IMR-90 (cell line): ENCODE data around the gene ARSA. TPM values are rescaled to one million over a fixed set of nuclear protein-coding genes. Genes with fewer than 3 reads are reported as not detected.

Experiments used
- ATAC-seq: fragments of 200-7000 bp; cut with Tn5 transposase; 2 replicates; pipeline ENCODE4 v1.9.1; 2020; ENCODE audit warnings: low read depth, mild to moderate bottlenecking, moderate library complexity
- BruUV-seq: library from RNA; stranded (reverse); fragments of 400-500 nt; replicated peaks from 2 replicates; lab custom pipeline; 2021; lab: Mats Ljungman, UMichigan
- CTCF ChIA-PET: fragments of 300-600 bp; formaldehyde crosslinking; extraction: SDS; loops from one replicate; lab custom pipeline; 2021; ENCODE audit warnings: antibody characterized with exemption; lab: Yijun Ruan, JAX
- POLR2A ChIA-PET: fragments of 300-600 bp; sonication (Branson Sonifier 250); formaldehyde crosslinking; loops from one replicate; lab custom pipeline; 2022; ENCODE audit warnings: antibody characterized with exemption; ENCODE audit not compliant: unreplicated experiment; lab: Charles Lee
- DNase-seq: peaks from one replicate; pipeline ENCODE4 v3.0.0; 2013
- H2AFZ ChIP-seq: replicated peaks from 2 replicates; pipeline ENCODE3; 2013; ENCODE audit warnings: low read length, mild to moderate bottlenecking; ENCODE audit not compliant: poor library complexity
- H2AK5ac ChIP-seq: 2 replicates; pipeline ENCODE4 v1.6.1; 2013; ENCODE audit warnings: low read depth, low read length, inconsistent platforms
- H2AK9ac ChIP-seq: replicated peaks from 2 replicates; pipeline ENCODE3; 2013; ENCODE audit warnings: mild to moderate bottlenecking, low read depth, low read length, moderate library complexity; ENCODE audit not compliant: poor library complexity
- H2BK120ac ChIP-seq: 2 replicates; pipeline ENCODE4 v1.6.1; 2013; ENCODE audit warnings: low read depth, low read length, inconsistent platforms
- H2BK15ac ChIP-seq: 3 replicates; pipeline ENCODE4 v1.6.1; 2013; ENCODE audit warnings: low read depth, low read length, inconsistent platforms
- H2BK20ac ChIP-seq: 2 replicates; pipeline ENCODE4 v1.6.1; 2013; ENCODE audit warnings: low read depth, mild to moderate bottlenecking, inconsistent platforms, low read length, moderate library complexity
- H2BK5ac ChIP-seq: 2 replicates; pipeline ENCODE4 v1.6.1; 2013; ENCODE audit warnings: mild to moderate bottlenecking, low read depth, low read length, inconsistent platforms; ENCODE audit not compliant: poor library complexity, severe bottlenecking
- H3K14ac ChIP-seq: replicated peaks from 2 replicates; pipeline ENCODE4 v1.6.1; 2013; ENCODE audit warnings: low read depth, low read length, inconsistent platforms
- H3K18ac ChIP-seq: 2 replicates; pipeline ENCODE4 v1.6.1; 2013; ENCODE audit warnings: low read depth, low read length, control low read depth
- H3K23ac ChIP-seq: 2 replicates; pipeline ENCODE4 v1.6.1; 2013; ENCODE audit warnings: low read depth, low read length, inconsistent platforms
- H3K27ac ChIP-seq: 2 replicates; pipeline ENCODE4 v1.5.1; 2013; ENCODE audit warnings: mild to moderate bottlenecking, control low read depth, low read length; ENCODE audit not compliant: insufficient read depth
- H3K27me3 ChIP-seq: 2 replicates; pipeline ENCODE4 v1.6.1; 2013; ENCODE audit warnings: low read length; ENCODE audit not compliant: control insufficient read depth, insufficient read depth
- H3K36me3 ChIP-seq: 2 replicates; pipeline ENCODE4 v1.6.1; 2013; ENCODE audit warnings: low read length, mixed read lengths; ENCODE audit not compliant: control insufficient read depth, insufficient read depth
- H3K4ac ChIP-seq: 2 replicates; pipeline ENCODE4 v1.6.1; 2013; ENCODE audit warnings: low read depth, low read length, inconsistent platforms
- H3K4me1 ChIP-seq: 2 replicates; pipeline ENCODE4 v1.6.1; 2013; ENCODE audit warnings: low read length, mixed read lengths; ENCODE audit not compliant: control insufficient read depth, insufficient read depth
- H3K4me2 ChIP-seq: 2 replicates; pipeline ENCODE4 v1.6.1; 2013; ENCODE audit warnings: low read depth, mild to moderate bottlenecking, control low read depth, low read length, moderate library complexity
- H3K4me3 ChIP-seq: 2 replicates; pipeline ENCODE4 v1.5.1; 2013; ENCODE audit warnings: low read depth, mild to moderate bottlenecking, control low read depth, low read length, moderate library complexity; ENCODE audit not compliant: insufficient read depth
- H3K56ac ChIP-seq: 2 replicates; pipeline ENCODE4 v1.6.1; 2013; ENCODE audit warnings: low read length, inconsistent platforms; ENCODE audit not compliant: insufficient read depth; ENCODE audit errors: extremely low read depth
- H3K79me1 ChIP-seq, 2 experiments: 2 replicates each; pipeline ENCODE4 v1.6.1; 2013; ENCODE audit warnings: low read length in 2 of 2, inconsistent platforms in 1 of 2, low read depth in 1 of 2
- H3K9ac ChIP-seq: 2 replicates; pipeline ENCODE4 v1.6.1; 2013; ENCODE audit warnings: low read depth, low read length, control low read depth
- H3K9me1 ChIP-seq: 2 replicates; pipeline ENCODE4 v1.6.1; 2013; ENCODE audit warnings: low read length, inconsistent platforms; ENCODE audit not compliant: insufficient read depth
- H3K9me3 ChIP-seq: 2 replicates; pipeline ENCODE4 v1.6.1; 2013; ENCODE audit warnings: low read length; ENCODE audit not compliant: control insufficient read depth, insufficient read depth
- H4K20me1 ChIP-seq: 2 replicates; pipeline ENCODE4 v1.6.1; 2013; ENCODE audit warnings: low read length, inconsistent platforms; ENCODE audit not compliant: insufficient read depth
- H4K5ac ChIP-seq: 2 replicates; pipeline ENCODE4 v1.6.1; 2013; ENCODE audit warnings: mild to moderate bottlenecking, low read depth, low read length, control low read depth
- H4K8ac ChIP-seq, 2 experiments: 2 replicates each; pipeline ENCODE4 v1.6.1; 2013; ENCODE audit warnings: low read depth in 2 of 2, low read length in 2 of 2, control low read depth in 1 of 2, inconsistent platforms in 1 of 2
- H4K91ac ChIP-seq: 2 replicates; pipeline ENCODE4 v1.6.1; 2013; ENCODE audit warnings: low read depth, low read length, inconsistent platforms; ENCODE audit not compliant: insufficient read depth
- BHLHE40 ChIP-seq: fragments of 150-350 bp; IDR thresholded peaks from 2 replicates; pipeline ENCODE4 v1.6.1; 2016; ENCODE audit warnings: mild to moderate bottlenecking, low read depth, low read length
- MAFK ChIP-seq: IDR thresholded peaks from 2 replicates; pipeline ENCODE4 v1.6.1; 2012; ENCODE audit warnings: low read depth, low read length, improper control_type of control experiment
- MXI1 ChIP-seq: IDR thresholded peaks from 2 replicates; pipeline ENCODE4 v1.6.1; 2012; ENCODE audit warnings: low read depth, mild to moderate bottlenecking, low read length, moderate library complexity, borderline replicate concordance
- POLR2A ChIP-seq: IDR thresholded peaks from 2 replicates; pipeline ENCODE4 v1.6.1; 2012; ENCODE audit warnings: mild to moderate bottlenecking, low read depth, low read length
- SMC3 ChIP-seq: fragments of 150-350 bp; IDR thresholded peaks from 2 replicates; pipeline ENCODE4 v1.6.1; 2016; ENCODE audit warnings: low read depth, mild to moderate bottlenecking, antibody characterized with exemption, low read length, moderate library complexity
- WGBS, 2 experiments: methylation state at CpG; one replicate each; pipeline versions ENCODE4 v1.1.5 to v1.1.7; 2013; ENCODE audit warnings: missing lambda C conversion rate in 2 of 2; ENCODE audit not compliant: insufficient read length in 1 of 2; ENCODE audit errors: extremely low coverage in 2 of 2; 5-methylcytosine and 5-hydroxymethylcytosine counted together
- dilution Hi-C: fragments of 300-500 bp; cut with HindIII; formaldehyde crosslinking; loops from one replicate; pipeline ENCODE4 v1.14.3; 2018; ENCODE audit warnings: low sequenced_read_pairs; ENCODE audit not compliant: unreplicated experiment
- in situ Hi-C: fragments of 300-500 bp; cut with MboI; formaldehyde crosslinking; loops from 3 replicates; pipeline ENCODE4 v1.14.3; 2019; ENCODE audit warnings: low sequenced_read_pairs, inconsistent platforms, mixed read lengths
- intact Hi-C: fragments of 100-400 bp; cut with micrococcal nuclease; formaldehyde crosslinking; loops from 2 replicates; pipeline ENCODE4 v1.10.0; 2022
- polyA plus RNA-seq, 3 experiments: library from polyadenylated mRNA; depleted of rRNA; stranded (reverse); fragments of >200 nt; gene quantifications; 2 replicates each; pipeline ENCODE4 v1.2.3, GENCODE V29; 2012; ENCODE audit warnings: low replicate concordance in 1 of 3
- total RNA-seq: library from RNA; depleted of rRNA; stranded (reverse); fragments of >200 nt; gene quantifications from 2 replicates; pipeline ENCODE4 v1.2.3, GENCODE V29; 2012
- TF ChIP-seq, protein P1 (sequence below): fragments of 150-350 bp; IDR thresholded peaks from 2 replicates; pipeline ENCODE4 v1.6.1; 2016; ENCODE audit warnings: low read depth, mild to moderate bottlenecking, low read length, moderate library complexity, borderline replicate concordance
- TF ChIP-seq, protein P2 (sequence below): conservative IDR thresholded peaks from 2 replicates; pipeline ENCODE4 v1.5.1; 2012; ENCODE audit warnings: mild to moderate bottlenecking, low read depth, low read length, improper control_type of control experiment

ARSA gene
- total and polyA plus RNA-seq, 2 of the 4 experiments (the other 2 are of a cell fraction) = 3.4 to 24.2 TPM

DNA sequence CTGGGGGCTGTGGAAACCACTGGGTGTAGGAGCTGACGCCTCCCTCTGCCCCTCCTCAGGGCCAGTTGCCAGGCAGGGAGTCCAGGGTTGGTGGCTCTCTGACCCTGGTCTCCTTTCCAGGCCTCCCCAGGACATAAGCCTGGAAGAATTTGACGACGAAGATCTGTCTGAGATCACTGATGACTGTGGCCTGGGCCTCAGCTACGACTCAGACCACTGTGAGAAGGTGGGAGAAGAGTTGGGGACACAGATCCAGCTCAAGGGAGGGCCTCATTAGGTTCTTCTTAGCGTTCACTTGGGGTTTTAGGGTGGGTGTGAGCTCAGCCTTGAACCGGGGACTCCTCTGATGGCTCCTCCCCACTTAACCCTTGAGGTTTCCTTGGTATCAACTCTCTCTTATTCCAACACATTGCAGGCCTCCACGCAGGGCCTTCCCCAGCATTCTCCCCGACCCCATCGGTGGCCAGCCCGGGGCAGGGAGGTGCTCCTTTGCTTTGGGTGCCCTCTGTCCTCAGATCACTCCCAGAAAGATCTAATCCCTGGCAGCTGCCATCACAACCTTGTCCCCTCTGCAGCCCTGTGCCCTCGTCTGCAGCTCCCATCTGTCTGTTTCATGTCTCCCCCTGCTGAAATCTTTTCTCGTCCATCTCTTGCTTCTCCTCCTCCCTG lies 26.1 kb downstream of the ARSA start:
- intact Hi-C loops = no loop called here
- POLR2A ChIA-PET = no interaction called here

More for the DNA sequence above, 26.1 kb downstream of the ARSA start:
- 0 out of 2 replicates have a peak, but pooled peaks cover 6% of the 10 kb centered on the region for H3K9me1 ChIP-seq
- H3K4me3 ChIP-seq = no peak overlapping the region
- no peak overlapping the region for H2AFZ ChIP-seq
- no peak overlapping the region for H3K23ac ChIP-seq
- no peak overlapping the region for H2AK5ac ChIP-seq
- H3K4me1 ChIP-seq = no peaks in the 10 kb centered on the region
- H3K27ac ChIP-seq = no peak overlapping the region
- dilution Hi-C loops (no loop called here), in situ Hi-C loops (no loop called here)
- DNase-seq = no peak
- no peaks in the 10 kb centered on the region for H3K36me3 ChIP-seq
- H2BK20ac ChIP-seq = no peak overlapping the region
- H3K56ac ChIP-seq = no peak overlapping the region
- no peak overlapping the region for H3K9ac ChIP-seq
- H3K27me3 ChIP-seq = peaks cover 56% of the 10 kb centered on the region
- H4K8ac ChIP-seq = no peak overlapping the region
- no peak overlapping the region for H2BK5ac ChIP-seq
- CTCF ChIA-PET = no interaction called here
- ATAC-seq = no peak
- 0 out of 2 replicates have a peak, but pooled peaks cover 2% of the 10 kb centered on the region for H3K9me3 ChIP-seq
- no peak overlapping the region for H3K18ac ChIP-seq
- H3K4ac ChIP-seq = no peak overlapping the region
- H4K91ac ChIP-seq = no peak overlapping the region
- no peak overlapping the region for H3K14ac ChIP-seq
- H2BK15ac ChIP-seq = no peak overlapping the region
- no CpG with 5 or more reads among the region's 12 CpGs for WGBS, 2 experiments
- TF ChIP-seq, protein P1, sequence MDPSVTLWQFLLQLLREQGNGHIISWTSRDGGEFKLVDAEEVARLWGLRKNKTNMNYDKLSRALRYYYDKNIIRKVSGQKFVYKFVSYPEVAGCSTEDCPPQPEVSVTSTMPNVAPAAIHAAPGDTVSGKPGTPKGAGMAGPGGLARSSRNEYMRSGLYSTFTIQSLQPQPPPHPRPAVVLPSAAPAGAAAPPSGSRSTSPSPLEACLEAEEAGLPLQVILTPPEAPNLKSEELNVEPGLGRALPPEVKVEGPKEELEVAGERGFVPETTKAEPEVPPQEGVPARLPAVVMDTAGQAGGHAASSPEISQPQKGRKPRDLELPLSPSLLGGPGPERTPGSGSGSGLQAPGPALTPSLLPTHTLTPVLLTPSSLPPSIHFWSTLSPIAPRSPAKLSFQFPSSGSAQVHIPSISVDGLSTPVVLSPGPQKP = no peak
- no peak for TF ChIP-seq POLR2A
- no peak for TF ChIP-seq MXI1
- no peak for TF ChIP-seq BHLHE40
- TF ChIP-seq, protein P2, sequence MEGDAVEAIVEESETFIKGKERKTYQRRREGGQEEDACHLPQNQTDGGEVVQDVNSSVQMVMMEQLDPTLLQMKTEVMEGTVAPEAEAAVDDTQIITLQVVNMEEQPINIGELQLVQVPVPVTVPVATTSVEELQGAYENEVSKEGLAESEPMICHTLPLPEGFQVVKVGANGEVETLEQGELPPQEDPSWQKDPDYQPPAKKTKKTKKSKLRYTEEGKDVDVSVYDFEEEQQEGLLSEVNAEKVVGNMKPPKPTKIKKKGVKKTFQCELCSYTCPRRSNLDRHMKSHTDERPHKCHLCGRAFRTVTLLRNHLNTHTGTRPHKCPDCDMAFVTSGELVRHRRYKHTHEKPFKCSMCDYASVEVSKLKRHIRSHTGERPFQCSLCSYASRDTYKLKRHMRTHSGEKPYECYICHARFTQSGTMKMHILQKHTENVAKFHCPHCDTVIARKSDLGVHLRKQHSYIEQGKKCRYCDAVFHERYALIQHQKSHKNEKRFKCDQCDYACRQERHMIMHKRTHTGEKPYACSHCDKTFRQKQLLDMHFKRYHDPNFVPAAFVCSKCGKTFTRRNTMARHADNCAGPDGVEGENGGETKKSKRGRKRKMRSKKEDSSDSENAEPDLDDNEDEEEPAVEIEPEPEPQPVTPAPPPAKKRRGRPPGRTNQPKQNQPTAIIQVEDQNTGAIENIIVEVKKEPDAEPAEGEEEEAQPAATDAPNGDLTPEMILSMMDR = no peak
- no peak for TF ChIP-seq MAFK
- TF ChIP-seq SMC3 = no peak
- BruUV-seq = no TSS peak
- H2BK120ac ChIP-seq = no peak overlapping the region
- no peak overlapping the region for H3K4me2 ChIP-seq
- peaks cover 10% of the 10 kb centered on the region for H4K20me1 ChIP-seq
- H2AK9ac ChIP-seq = no peak overlapping the region
- no peak overlapping the region for H4K5ac ChIP-seq
- no peaks in the 10 kb centered on the region for H3K79me1 ChIP-seq
